ENCODE measurements around the gene HDAC4.

The HDAC4 gene

DNA sequence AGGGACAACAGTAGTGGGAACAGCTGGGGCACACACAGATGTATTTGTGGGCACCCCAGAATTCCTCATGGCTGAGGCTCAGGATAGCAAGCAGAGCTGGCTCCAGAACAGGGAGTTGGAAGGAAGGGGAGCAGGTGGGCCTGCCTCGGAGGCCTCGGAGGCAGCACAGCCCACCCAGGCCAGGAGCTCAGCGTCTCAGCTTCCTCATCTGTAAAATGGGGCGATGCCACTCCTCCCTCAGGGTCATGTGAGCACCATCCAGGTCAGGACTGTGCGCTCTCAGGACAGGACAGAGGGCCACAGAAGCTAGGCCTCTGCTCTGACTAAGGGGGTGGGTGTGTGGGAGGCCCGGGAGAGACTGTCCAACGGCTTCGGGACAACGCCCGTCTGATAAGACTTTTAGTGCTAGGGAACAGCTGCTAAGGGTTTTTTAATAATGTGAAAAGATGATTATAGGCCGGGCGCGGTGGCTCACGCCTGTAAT lies 106.2 kb downstream of the HDAC4 start:
- DNase-seq (ENCODE audit: low spot score), result no peak

DNA sequence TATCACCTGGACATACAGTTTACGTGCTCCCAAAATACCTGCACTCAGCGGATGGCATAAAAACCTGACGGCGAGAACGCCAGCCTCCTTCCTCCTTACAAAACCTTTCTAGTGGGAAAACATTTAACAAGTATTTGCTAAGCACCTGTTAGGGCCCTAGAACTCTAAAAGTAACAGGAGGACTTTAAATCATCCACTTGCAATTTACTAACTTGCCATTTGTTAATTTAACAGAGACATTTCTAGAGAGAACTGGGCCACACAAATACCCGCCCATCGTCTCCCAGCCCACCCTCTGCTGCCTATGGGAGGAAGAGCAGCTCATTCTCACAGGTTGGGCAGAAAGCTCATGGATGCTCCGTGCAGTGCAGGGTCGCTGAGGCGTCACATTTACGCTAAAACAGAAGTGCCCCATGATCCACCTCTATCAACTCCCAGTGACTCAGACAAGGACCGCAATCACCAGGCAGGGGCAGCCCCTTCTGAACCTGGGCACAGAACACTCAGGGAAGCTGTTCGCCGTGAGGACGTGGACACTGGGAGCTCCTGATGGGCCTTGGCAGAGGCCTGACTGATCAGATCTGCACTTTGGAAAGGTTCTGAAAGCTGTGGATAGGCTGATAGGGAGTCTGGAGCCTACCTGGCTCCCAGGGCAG lies 106.9 kb downstream of the HDAC4 start:
- no peak for DNase-seq (ENCODE audit: low spot score)

DNA sequence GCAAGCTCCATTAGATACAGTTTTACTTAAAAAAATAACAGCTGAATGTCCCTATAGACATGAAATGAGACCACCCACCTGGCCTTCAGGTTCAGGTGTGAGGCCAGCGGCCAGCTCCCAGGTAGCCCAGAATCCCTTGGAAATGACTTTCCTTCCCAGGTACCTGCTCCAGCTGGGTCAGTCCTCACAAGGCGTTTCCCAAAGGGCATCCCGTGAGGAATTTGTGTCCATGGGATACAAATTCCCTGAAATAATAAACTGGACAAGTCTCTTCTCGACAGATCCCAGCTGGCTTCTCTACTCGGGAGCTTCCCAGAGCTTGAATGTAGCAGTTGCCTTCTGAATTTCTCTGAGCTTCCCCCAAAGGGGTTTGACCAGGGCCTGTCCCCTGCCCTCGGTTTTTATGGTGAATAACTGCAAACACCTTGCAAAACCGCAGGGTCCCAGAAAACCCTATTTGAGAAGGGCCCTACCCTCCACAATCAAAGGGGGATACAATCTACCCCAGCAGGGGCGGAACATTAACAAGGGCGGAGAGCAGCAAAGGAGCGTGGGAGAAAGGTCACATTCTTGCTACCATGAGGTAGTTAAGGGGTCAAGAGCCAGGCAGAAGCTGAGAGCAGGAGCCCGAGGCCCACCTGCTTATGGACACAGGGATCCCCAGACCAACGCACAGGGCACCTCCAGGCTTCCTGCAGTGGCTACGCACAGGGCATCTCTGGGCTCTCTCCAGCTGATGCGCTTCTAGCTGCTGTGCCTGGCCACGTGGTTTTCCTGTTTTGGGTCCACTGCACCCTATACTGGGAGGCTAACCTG lies 107.7 kb downstream of the HDAC4 start:
- no peak for DNase-seq (ENCODE audit: low spot score)

DNA sequence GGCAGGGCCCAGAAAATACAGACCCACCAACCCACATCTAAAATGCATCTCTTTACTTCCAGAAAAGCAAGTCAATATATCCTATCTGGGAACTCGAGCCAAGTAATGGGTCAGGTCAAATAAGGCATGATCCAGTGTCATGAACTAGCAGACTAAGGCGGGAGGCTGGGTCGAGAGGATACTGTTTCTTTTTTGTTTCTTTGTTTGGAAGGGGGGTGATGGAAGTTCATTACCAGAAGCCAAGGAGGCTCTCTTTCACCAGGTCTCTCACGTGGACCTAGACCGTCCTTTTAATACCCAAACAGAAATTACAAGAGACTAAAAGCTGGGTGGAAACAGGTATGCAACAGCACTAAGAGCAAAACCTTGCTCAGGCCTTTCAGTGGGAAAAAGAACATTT lies 108.3 kb downstream of the HDAC4 start:
- no peak for DNase-seq (ENCODE audit: low spot score)

DNA sequence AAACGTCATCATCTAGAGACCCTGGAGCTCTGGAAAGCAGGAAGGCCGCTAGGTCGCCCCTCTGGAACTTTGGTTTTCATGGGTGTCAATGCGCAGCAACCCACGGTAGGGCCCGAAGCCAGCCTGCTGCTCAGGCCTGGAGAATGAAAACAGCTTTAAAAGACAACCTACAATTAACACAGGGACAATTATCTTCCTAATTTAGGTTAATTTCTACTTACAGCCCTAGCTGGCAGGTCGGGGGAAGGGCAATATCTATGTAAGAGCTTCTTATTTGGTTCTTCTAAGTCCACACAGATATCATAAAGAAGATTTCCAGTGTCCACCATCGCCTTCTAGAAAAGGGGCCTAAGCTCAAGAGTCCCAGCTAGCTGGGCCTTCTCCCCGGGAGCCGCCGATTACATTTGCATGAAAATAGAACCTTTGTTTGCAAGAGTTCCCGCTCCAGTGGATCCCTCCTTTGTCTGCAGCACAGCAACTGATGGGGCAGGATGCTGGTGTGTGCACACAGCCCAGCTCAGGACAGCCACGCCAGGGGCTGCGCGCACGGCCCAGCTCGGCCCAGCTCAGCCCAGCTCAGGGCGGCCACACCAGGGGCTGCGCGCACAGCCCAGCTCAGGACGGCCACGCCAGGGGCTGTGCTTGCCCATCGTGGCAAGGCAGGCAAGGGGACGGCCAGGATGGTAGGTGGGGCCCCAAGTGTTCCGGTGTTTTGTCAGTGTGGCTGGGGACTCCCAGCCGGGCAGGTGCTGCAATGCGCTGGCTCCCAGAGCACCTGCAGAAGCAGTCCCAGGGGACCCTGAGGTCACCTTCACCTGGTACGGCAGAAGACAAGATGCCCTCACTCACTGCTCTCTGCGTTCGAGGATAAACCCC lies 109.1 kb downstream of the HDAC4 start:
- DNase-seq (ENCODE audit: low spot score), result no peak

DNA sequence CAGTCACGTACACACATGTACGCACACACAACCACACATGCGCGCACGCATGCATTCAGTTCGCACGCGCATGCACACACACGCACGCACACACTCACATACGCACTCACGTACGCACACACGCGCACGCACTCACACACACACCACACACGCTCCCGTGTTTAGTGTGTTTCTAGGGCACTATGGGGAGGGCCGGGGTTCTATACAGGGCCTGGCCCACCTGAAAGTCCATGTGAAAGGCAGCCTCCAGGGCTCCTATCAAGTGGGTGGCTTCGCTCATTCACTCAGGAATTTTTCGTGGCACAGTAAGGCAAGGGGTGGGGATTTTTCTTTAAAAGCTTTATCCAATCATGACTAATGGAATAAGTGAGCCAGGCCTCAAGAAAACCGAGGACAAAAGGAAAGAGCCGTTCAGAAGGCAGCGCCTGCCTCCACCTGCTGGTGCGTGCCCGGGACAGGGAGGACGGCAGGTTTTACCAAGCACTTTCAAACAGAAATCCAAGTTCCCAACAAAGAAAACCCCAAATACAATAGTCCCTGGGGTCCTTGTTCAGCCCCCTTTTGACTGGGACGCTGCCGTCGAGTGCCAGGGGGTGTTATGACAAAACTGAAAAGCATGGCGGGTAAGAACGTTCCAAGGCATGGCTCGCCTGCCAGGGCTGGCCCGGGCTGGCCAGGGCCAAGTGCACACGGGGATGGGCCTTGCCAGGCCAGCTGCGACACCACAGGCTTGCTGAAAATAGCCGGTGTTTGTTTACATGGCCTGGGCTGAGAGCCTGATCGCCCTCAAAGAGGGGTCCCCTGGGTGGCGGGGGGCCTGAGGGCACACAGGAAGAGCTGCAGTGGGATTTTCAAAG lies 110.0 kb downstream of the HDAC4 start:
- DNase-seq (ENCODE audit: low spot score), result no peak

DNA sequence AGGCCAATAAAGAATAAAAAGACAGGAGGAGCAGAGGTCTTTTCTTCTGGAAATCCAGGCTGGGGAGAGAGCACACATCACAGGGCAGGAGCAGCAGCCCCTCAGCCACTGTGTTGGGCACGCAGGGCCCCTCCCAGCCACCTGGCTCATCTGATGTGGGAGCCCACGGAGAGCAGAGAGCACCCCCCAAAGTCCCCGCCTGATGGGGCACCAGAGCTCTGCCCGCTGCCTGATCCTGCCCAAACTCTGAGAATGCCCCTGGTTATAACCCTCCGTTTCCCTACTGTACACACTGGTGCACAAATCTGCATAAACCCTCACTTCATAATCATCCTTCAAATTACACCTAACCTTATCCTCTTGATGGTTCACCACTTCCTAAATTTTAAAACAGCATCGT lies 111.3 kb downstream of the HDAC4 start:
- DNase-seq (ENCODE audit: low spot score), result no peak

DNA sequence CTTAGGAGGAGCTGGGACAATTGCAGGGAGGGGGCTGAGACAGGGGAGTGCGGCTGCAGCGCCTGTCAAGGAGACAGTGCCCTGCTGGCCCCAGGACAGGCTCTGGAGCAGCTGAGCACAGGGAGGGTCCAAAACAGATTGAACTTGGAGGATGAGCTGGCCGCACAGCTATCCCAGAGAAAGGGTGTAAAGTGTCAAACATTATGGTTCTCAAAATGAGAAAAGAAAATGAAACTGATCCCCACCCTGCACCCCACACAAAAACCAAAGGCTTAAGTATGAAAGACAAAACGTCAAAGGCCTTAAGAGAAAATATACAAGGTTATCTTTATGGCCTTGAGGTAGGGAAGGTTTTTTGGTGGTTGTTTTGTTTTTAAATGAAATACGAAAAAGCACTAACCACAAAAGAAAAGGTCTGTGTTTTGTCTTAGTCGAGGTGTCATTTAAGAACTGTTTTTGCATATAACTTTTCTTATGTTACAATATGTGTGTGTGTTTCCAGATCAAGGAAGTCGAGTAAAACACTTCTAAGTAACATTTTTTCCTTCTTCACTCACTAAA lies 111.8 kb downstream of the HDAC4 start:
- no peak for DNase-seq (ENCODE audit: low spot score)

DNA sequence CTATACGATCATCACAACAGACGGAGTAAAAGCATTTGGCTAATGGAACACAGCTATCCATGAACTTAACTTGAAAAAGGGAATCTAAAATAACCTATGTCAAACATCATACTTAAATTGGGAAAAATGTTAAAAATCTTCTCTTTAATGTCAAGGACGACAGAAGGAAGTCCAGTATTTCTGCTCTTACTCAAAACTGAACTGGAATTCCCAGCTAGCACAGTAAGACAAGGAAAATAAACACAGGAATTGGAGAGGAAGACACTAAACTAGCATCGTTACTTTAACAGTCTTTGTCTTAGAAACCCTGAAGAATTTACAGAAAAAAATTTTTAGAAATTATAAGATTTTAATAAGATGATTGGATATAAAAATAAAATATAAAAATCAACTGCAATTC lies 112.6 kb downstream of the HDAC4 start:
- no peak for DNase-seq (ENCODE audit: low spot score)

DNA sequence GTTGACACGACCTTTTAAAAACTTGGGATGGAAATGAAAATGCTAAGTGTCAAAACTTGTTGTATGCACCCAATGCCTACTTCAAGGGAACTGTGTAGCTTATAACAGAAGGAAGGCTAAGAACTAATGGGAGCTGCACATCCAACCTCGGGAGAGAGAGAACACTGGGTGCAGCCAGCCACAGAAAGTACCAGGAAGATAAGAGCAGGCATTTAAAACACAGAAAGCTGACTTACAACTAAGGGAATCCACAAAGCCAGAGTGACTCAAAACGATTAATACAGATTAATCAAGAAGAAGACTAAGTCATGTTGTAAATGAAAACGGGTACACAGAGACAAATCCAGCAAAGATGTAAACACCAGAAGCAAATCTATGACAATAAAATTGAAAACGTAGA lies 113.4 kb downstream of the HDAC4 start:
- no peak for DNase-seq (ENCODE audit: low spot score)

DNA sequence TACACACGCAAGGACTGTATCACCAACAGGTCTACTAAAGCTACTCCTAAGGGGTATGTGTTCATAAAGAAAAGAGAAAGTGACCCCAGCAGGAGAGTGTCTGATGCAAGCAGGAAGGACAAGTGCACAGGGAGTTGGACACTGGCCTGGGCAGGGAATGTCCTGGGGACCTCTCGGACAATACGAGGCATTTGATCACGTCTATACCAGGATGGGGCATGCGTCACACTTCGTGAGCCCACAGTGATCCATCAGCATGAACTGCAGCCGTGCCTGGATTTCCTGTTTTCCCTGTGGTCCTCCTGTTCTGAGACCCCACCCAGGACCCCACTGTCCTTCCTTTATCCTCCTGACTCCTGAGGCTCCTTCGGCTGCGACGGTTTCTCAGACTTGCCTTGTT lies 113.9 kb downstream of the HDAC4 start:
- DNase-seq (ENCODE audit: low spot score), result no peak

DNA sequence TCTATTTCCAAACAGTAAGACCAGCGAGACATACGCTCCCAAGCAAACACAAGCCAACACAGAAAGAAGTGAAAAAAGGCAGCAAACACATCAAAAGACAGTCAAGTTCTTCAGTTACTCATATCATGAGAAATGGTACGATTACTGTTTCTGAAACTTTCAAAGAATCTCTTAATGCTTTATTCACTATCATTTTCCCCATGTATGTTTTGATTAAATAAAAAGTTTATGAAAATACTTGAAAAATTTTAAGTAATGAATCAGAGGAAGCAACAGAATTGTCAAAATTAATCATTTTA lies 114.9 kb downstream of the HDAC4 start:
- DNase-seq (ENCODE audit: low spot score), result no peak

DNA sequence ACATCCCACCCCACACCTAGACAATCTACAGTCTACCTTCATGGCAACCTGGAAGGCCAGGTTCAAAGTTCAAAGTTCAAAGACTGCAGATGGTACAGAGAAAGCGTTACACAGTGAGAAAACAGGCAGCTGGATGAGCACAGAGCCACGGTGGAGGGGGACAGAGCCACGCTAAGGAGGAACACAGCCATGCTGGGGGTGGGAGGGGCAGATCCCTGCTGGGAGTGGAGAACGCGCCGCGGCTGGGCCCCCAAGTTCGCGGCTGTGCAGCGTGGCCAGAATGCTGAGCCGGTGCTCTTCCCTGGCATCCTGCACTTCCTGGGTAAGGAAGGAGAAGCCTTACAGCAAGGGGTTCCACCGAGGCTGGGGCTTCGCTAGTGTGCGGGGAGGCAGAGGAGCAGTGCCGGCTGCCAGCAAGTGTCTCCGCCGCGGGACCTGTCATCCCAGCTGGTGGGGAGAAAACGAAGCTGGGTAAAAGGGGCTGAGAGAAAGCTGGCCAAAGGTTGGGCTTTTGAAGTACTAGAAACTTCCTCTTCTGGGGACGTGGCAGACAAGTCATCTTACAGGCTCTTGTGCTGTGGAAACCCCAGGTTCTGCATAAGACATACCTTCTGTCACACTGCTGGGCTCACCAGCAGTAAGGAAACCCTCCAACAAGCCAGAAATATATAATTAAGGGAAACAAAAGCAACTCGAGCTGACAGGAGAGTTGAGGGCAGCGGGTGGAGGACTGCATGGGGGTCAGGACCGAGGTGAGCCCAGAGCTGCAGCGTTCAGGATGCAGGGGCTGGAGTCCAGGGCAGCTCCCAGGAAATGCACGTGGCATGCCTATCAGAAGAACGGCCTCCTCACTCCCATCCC lies 115.5 kb downstream of the HDAC4 start:
- DNase-seq (ENCODE audit: low spot score), result no peak

DNA sequence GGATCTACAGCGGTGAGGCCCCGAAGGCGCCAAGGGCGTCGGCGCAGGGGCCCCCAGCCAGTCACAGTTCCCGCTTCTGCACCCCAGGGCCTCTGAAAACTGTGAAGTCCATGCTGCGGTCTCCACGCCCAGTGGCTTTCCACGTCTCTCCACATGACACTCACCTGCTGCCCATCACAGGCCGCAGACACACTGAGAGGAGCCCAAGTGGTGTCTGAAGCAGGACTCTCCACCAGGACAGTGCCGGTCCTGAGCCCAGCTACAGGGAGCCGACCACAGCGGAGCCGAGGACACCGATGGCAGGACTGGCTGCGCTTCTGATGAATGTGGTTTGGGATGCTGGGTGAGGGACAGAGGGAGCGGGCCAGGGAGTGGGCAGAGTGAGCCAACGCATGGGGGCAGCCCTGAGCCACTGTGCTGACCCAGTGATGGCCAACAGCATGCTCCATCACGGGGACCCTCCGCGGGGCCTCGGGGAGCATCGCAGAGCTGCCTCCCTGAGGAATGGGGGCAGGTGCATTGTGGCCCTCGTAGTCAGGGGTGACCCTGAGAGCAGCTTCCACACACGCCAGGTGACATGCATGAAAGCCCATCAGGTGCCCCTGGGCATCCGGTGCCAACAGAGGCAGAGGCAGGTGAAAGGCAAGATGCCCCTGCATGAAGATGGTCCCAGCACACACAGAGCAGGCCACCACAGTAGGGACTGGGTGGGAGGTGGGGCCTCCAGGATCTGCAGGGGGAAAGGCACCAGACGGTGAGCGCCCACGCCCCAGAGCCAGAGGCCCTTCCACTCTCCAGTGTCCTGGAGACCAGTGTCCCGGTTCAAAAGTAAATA lies 116.6 kb downstream of the HDAC4 start:
- no peak for DNase-seq (ENCODE audit: low spot score)

DNA sequence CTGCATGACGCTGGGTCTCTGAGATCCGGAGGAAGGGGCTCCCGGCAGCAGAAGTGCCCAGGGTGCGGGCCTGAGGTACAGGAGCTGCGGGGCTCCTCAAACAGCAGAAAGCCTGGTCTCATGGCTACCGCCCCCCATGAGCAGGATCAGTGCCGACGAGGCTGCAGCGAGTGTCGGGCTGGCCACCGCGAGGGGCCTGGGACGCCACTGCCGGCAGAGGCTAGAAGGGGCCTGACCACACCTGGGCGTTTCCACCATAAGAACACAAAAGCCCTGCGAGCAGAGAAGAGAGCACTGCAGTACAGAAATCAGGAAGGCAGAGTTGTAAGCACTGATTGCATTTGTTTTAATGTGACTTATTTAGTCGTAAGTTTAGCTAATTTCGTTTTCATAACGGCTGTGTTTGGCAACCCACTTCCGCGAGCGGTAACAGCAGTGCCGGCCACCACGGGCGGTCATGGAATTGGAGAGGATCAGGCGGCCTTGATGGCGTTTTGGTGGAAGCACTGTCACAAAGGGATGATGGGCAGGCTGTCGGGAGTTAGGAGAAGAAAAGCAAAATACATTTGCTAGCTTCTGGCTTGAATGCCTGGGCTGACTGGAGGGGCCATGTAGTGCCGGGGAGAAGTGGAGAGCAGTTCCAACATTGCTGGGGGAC lies 117.4 kb downstream of the HDAC4 start:
- DNase-seq (ENCODE audit: low spot score), result no peak

DNA sequence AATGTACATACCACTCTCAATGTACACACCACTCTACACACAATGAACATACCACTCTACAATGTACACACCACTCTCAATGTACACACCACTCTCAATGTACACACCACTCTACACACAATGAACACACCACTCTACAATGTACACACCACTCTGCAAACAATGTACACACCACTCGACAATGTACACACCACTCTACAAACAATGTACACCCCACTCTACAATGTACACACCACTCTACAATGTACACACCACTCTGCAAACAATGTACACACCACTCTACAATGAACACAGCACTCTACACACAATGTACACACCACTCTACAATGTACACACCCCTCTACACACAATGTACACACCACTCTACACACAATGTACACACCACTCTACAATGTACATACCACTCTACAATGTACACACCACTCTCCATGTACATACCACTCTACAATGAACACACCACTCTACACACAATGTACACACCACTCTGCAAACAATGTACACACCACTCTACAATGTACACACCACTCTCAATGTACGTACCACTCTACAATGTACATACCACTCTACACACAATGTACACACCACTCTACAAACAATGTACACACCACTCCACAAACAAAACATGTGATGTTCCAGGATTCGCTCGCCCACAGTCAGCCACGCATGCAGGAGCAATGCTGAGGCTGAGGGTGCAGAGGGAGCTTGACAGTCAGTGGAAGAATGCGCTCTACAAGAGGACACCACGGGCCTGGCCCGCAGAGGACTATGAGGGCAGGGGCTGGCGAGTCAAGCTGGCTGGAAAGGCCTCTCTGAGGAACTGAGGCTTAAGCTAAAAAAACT lies 118.2 kb downstream of the HDAC4 start:
- no peak for DNase-seq (ENCODE audit: low spot score)

DNA sequence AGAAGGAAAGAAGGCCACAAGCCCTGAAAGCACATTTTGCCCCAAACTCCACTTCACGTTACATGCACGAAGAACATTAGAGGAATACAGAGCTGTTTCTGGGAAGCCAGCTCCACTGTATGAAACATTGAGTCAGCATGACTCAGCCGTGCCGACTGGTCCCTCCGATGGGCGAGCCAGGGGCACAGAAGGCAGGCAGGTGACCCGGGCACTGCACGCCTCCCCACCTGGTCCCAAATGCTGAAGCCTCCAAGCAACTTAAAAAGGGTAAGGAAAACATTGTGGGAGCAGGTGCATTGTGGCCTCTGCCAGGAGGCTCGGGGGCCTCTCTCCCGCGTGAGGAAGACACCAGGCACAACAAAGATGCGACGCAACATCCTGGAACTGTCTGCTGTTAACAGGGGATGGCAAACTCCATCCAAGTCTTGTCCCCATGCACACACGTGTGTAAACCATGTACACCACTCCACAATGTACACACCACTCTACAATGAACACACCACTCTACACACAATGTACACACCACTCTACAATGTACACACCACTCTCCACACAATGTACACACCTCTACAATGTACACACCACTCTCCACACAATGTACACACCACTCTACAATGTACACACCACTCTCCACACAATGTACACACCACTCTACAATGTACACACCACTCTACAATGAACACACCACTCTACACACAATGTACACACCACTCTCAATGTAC lies 120.4 kb downstream of the HDAC4 start:
- peak; percentile 50 for DNase-seq (ENCODE audit: low spot score)
